ENCODE measurements around the gene AGBL1.

Gene AGBL1

GRCh38 chr15:86394866-86395265 lies 315.2 kb downstream of the AGBL1 start:
- TF ChIP-seq POLR2AphosphoS5 (IDR thresholded peaks at IDR 0.05; ENCODE audit: low read depth, low read length) (no peak), TAF1 (IDR thresholded peaks at IDR 0.05; ENCODE audit: borderline replicate concordance, insufficient read depth, low read length) (no peak)

- TF ChIP-seq POLR2AphosphoS5 (IDR thresholded peaks at IDR 0.05; ENCODE audit: low read depth, low read length) (no peak), REST (IDR thresholded peaks at IDR 0.05; ENCODE audit: insufficient read depth in 1 of 2, low read depth in 2 of 2, low read length in 2 of 2) (no peak), TAF1 (IDR thresholded peaks at IDR 0.05; ENCODE audit: borderline replicate concordance, insufficient read depth, low read length) (no peak), SIN3A (IDR thresholded peaks at IDR 0.05; ENCODE audit: borderline replicate concordance, insufficient read depth, low read length) (no peak), FOXP2 (optimal IDR thresholded peaks at IDR 0.05; ENCODE audit: borderline replicate concordance, extremely low read depth, extremely low read length, insufficient read depth) (no peak)
Observed at GRCh38 chr15:86399041-86399954, 319.6 kb downstream of the AGBL1 start.

DNA sequence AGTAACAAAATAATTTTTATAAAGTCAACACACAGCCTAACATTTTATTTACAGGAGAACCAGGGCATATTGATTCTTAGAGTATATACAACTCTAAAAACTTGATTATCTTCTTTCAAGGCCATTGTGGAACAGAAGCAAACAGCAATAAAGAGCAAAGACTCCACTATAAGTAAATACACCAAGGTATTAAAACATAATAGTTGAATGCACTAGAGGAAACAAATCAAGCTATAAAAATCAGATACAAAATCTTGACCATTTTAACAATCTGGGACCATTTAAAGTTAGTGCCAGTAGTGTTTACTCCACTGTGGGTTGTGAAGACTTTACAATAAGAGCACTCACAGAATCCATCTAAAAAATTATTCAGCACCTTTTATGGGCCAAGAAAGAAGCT lies 323.6 kb downstream of the AGBL1 start:
- TF ChIP-seq REST (IDR thresholded peaks at IDR 0.05; ENCODE audit: insufficient read depth in 1 of 2, low read depth in 2 of 2, low read length in 2 of 2) (no peak), SIN3A (IDR thresholded peaks at IDR 0.05; ENCODE audit: borderline replicate concordance, insufficient read depth, low read length) (no peak)

- TF ChIP-seq TAF1 (IDR thresholded peaks at IDR 0.05; ENCODE audit: borderline replicate concordance, insufficient read depth, low read length): no peak
- TF ChIP-seq SIN3A (IDR thresholded peaks at IDR 0.05; ENCODE audit: borderline replicate concordance, insufficient read depth, low read length): no peak
- no peak for TF ChIP-seq POLR2AphosphoS5 (IDR thresholded peaks at IDR 0.05; ENCODE audit: low read depth, low read length)
- no peak for TF ChIP-seq FOXP2 (optimal IDR thresholded peaks at IDR 0.05; ENCODE audit: borderline replicate concordance, extremely low read depth, extremely low read length, insufficient read depth)
- no peak for TF ChIP-seq REST (IDR thresholded peaks at IDR 0.05; ENCODE audit: insufficient read depth in 1 of 2, low read depth in 2 of 2, low read length in 2 of 2)
Observed at GRCh38 chr15:86403914-86404583, 324.4 kb downstream of the AGBL1 start.

DNA sequence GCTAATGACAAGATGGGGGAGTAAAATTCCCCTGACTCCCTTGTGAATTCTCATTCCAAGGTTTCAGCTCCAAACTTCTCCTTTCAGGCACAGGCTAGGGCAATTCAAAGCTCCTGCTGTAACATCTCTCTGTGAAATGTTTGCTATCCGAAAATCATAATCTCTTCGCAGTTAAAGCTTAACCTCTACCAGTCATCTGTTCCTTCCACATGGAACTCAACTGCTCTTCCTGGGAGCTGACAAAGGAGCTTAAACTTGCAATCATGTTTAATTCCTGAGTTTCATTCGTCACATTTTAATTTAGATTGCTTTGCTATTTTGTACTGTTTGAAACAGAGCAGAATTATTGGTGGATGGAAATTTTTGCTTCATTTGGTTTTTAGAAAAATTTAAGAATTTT lies 328.6 kb downstream of the AGBL1 start:
- TF ChIP-seq FOXP2 (optimal IDR thresholded peaks at IDR 0.05; ENCODE audit: borderline replicate concordance, extremely low read depth, extremely low read length, insufficient read depth) (no peak), REST (IDR thresholded peaks at IDR 0.05; ENCODE audit: insufficient read depth in 1 of 2, low read depth in 2 of 2, low read length in 2 of 2) (no peak), POLR2AphosphoS5 (IDR thresholded peaks at IDR 0.05; ENCODE audit: low read depth, low read length) (no peak)

Data from PFSK-1 (cell line).